ENCODE results near the gene PAX3.
"Not testable (repeated sequence)": the region's sequence is repeated elsewhere in the genome, so short reads cannot be mapped to it uniquely, and the experiment has no call there.

Gene PAX3

DNA sequence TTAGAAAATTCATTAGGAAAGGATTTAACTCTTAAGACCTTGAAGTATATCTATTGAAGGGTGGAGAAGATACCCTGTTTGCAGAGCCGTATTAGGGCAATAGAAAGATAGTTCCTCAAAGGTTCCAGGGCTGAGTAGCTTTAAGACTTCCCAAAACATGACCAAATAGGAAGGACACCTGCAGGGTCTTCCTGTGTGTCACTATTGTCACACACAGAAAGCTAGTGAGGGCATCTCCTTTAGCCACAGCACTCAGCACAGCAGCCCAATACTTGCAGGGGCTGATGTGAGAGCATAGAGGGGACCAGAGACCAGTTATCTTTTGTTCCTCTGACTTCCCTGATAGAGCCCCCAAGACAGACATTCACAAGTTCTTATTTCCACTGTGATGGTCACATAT is 93.7 kb downstream of the PAX3 start:
- no peak for DNase-seq

DNA sequence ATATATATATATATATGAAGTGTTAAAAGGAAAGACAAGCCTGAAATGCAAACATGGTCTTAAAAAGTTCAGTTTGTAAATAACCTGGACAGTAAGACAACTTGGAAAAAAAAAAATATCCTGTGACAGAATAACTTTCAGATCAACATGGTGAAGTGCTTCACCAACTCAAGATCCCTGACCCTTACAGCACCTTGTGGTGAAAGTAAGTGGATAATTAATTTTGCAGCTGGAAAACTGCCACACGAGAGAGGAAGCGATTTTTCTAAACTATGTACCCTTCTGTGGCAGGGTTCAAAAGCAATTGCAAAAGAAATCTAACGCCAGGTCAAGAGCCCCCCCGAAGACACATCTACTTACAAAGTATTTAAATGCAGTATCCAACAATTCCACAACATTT is 95.8 kb downstream of the PAX3 start:
- DNase-seq: no peak

DNA sequence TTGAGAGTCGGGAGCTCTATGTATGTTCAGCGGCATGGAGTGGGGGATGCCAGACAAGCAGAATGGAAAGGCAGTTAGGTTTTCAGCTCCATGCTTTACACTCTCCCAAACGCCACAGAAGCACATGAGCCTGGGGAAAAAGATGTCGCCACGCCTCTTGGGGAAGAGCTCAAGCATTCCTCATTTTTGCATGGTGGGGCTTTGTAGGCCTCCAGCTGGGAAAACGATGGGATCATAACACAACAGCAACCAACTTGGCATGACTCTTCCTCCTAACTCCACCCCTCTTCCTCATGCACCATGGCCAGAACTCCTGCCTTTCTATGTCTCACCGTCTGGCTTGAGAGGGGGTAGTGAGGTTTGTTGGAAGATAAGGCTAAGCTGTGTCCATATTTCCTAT is 102.6 kb downstream of the PAX3 start:
- no peak for DNase-seq

DNA sequence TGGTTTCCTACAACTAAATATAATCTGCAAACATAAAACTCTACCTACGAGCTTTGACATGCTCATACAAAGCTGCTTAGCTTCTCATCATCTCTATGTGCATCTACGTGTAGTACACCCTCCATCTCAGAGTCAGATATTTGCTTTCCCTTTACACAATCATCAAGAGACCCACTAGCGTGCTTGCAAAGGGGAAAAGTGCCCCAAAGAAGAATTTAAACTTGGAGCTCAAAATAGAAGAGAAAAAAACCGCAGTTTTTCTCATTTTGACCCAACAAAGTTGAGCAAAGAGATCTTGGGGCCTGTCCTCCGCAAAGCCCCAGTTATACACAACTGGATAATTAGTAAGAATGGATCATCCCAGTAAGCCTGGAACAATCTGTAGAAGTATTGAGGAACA is 104.1 kb downstream of the PAX3 start:
- no peak for DNase-seq

DNA sequence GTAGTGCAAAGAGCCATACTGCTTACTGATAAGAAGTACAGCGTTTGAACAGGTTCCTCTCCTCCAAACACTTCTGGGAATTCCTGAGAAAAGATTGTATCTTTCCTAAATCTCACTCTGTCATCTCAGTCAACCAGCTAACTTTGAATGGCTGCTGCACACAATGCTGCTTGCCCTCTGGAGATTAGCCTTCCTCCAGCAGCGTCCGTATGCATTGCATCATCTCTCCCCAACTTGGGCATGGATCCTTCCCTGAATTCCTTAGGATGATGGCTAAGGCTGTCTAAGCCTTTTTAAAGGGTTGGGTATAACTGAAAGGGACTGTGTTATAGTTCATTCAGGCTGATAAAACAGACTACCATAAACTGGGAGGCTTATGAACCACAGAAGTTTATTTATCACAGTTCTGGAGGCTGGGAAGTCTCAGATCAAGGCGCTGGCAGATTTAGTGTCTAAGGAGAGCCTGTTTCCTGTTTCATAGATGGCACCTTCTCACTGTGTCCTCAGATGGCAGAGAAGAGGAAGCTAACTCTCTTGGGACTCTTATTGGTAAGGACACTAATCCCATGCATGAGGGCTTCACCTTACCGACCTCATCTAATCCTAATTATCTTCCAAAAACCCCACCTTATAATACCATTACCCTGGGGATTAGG is 105.3 kb downstream of the PAX3 start:
- no peak for DNase-seq

DNA sequence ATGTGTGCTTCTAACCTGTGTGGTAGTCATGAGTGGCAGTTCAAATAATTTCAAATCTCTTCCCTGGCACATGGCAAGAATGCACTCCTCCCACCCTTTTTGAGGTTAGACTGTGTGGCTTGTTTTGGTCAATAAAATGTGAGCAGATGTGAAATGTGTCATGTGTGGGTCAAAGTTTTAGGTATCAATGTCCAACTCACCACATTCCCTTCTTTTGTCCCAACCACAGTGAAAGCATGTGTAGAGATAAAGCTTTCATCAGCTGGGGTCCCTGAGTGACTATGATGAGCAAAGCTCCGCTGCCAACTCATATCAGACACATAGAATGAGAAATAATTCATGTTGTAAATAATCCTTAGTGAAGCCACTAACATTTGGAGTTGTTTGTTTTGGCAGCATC is 118.2 kb downstream of the PAX3 start:
- DNase-seq: no peak

DNA sequence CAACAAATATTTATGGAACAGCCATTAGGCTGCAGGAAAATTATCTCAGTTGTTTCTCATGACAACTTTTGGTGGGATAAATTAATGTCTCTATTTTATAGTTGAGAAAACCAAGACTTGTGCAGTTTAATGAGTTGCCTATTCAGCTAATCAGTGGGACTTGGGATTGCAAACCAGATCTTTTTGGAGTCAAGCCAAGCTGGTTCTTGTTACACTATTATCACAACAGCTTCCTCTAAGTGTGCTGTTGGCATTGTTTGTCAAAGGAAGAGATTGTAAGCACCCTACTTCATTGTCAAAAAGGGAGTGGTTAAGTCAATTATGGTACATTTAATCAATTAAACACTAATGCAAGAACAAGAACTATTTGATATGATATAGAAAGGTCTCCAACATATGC is 119.2 kb downstream of the PAX3 start:
- no peak for DNase-seq

DNA sequence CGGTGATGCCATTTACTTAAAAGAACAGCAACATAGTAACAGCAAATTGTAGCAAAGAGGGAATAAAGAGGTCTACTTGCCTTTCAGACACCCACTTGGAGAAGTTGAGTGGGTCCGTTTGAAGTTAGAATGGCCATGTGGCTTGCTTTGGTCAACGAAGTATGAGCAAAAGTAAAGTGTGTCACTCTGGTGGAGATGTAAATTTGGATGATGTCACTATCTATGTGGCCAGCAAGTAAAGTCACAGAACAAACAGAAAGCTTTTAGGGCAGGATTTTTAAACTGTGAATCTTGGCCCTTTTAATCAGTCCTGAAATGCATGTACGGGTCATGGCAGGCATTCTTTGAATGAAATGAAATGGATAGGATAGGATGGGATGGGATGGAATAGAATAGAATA is 120.3 kb downstream of the PAX3 start:
- DNase-seq: no peak

DNA sequence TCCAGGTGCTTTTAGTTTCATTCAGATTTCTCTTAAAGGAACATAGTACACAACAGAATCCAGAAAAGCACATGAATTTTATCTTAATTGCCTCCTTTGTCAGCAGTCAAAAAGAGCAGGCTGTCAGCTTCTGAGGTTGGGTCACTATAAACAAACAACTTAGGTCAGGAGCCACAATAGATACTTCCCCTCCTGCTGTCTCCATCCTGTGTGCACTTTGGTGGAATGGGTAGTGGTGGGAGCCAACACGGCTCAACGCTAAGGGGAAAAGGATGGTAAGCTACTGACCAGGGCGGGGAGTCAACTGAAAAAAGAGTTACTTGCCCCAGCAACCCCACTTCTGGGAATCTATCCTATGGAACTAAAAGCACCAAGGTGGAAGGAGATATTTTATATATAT is 121.9 kb downstream of the PAX3 start:
- DNase-seq: no peak

DNA sequence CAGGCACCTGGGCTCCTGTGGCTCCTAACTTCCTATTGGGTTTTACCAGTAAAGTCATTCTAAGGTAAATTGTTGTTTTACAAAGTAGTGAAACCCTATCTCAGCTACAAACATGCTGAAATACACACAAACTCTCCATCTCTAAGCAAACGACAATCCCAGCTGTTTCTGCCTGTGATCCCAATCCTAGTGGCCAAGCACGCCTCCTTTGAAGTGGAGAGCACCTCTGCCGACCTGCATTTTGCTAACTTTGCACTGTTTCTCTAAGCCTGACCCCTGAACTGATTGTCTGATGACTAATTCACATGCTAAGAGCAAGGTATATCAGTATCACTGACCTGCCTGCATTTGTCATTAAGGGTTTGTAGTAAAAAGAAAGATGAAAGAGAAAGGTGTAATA is 124.3 kb downstream of the PAX3 start:
- no peak for DNase-seq

DNA sequence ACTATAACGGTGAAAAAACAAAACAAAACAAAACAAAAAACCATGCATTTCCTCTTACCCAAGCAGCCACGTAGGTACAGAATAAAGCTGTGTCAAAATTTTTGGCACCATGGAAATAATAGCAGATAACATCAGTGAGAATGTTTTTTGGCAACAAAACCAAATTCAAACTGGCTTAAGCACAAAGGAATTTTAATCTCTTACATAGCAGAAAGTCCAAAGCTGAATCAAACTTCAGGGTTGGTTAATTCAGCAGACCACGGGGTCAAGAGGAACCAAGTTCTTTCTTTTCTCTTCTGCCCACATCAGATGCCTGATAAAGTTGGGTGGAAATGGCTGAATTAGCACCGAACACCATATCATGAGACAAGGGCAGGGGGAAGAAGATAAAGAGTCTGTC is 129.5 kb downstream of the PAX3 start:
- no peak for DNase-seq

DNA sequence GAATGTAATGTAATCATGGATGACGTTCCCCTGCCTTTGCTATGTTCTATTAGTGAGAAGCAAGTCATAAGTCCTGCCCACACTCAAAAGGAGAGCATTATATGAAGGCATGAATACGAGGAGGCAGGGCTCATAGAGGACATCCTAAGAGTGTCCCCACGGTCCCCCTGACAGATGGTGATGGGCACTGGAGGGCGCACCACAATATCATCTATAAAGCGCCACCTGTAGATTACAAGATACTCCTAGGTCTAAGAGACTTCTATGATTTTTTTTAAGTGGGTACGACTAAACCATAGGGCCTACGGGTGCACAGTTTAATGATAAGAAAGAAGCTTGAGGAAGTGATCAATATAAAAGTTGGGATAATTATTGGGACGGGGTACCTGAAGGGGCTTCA is 131.0 kb downstream of the PAX3 start:
- no peak for DNase-seq

DNA sequence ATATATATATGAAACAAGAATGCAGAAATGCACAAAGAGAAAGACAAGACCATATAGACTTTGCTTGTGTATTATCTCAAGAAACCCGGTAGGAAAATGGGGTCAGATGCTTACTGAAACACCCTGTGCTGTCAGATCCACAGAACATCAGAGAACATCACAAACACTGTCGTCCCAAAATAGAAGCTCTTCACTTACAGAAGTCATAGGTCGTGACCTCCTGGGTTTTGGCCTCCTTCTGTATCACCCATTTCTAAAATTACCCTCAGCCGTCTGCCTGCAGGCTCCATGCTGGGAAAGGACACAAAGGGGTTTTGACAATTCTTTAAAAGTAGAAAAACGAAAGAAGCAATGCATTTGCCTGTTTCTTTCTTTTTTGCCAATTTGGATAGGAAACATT is 137.9 kb downstream of the PAX3 start:
- DNase-seq: no peak

DNA sequence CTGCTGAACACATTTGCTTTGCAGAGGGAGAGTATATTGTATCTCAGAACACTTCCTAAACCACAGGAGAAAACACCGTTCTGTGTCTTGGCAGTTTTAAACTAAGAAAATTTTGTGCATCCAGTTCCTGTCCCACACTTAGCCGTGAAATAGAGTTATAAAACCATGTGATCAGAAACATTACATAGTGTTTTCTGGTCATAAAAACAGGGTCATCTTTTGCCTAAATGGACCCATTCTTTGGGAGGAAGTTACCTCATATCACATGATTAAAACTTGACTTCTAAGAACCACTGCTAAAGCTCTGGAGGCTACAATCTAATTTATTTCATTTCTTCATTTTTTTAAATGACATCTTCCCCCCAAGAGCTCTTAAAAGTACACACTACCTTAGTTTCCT is 138.7 kb downstream of the PAX3 start:
- DNase-seq: no peak

DNA sequence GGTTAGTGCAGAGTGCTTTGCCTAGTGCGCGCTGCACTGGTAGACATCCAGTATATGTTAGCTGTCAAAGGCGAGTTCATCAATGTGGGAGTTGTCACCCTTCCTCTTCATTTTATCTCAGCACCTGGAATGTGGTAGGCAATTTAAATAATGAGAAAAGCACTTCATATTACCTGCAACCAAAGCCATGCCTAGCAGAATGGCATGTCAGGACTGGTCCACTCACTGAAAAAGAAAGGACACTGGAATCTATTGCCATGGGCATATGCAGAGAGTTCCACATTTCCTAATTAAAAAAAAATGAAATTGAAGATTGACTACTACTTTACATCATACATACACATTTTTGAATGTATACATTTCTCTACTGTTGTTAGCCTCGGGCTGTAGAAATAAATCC is 139.6 kb downstream of the PAX3 start:
- DNase-seq: no peak

DNA sequence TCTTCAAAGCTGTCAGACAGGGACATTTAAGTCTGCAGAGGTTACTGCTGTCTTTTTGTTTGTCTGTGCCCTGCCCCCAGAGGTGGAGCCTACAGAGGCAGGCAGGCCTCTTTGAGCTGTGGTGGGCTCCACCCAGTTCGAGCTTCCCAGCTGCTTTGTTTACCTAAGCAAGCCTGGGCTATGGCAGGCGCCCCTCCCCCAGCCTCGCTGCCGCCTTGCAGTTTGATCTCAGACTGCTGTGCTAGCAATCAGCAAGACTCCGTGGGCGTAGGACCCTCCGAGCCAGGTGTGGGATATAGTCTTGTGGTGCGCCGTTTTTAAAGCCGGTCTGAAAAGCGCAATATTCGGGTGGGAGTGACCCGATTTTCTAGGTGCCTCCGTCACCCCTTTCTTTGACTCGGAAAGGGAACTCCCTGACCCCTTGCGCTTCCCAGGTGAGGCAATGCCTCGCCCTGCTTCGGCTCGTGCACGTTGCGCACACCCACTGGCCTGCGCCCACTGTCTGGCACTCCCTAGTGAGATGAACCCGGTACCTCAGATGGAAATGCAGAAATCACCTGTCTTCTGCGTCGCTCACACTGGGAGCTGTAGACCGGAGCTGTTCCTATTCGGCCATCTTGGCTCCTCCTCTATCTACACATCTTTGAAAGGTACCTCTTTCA is 143.7 kb downstream of the PAX3 start:
- not testable (repeated sequence) for DNase-seq
